Activated B cell treated with CpG ODN at 0.5 μM for 24 hours (primary cell): ENCODE data around the gene DCTPP1. TPM values are rescaled to one million over a fixed set of nuclear protein-coding genes. Genes with fewer than 3 reads are reported as not detected.

Experiments
- ATAC-seq: fragments of 200-7000 bp; cut with Tn5 transposase; one replicate; pipeline ENCODE4 v1.10.0; 2021; ENCODE audit warnings: low read depth, mild to moderate bottlenecking, moderate library complexity
- CTCF ChIA-PET: fragments of 350-600 bp; sonication (Branson Sonifier 250); formaldehyde crosslinking; loops from one replicate; lab custom pipeline; 2021; ENCODE audit warnings: antibody characterized with exemption; lab: Charles Lee
- POLR2A ChIA-PET: fragments of 350-600 bp; sonication (Branson Sonifier 250); formaldehyde crosslinking; loops from one replicate; lab custom pipeline; 2021; ENCODE audit warnings: antibody characterized with exemption; lab: Charles Lee
- DNase-seq: peaks from one replicate; pipeline ENCODE4 v3.0.0; 2022
- H3K27ac Mint-ChIP-seq: one replicate; pipeline ENCODE4 v1.8.0; 2020; ENCODE audit warnings: mixed read lengths
- H3K27me3 Mint-ChIP-seq: one replicate; pipeline ENCODE4 v1.8.0; 2021; ENCODE audit warnings: mixed read lengths
- H3K36me3 Mint-ChIP-seq: one replicate; pipeline ENCODE4 v1.8.0; 2021; ENCODE audit warnings: low read depth, mixed read lengths
- H3K4me1 Mint-ChIP-seq: one replicate; pipeline ENCODE4 v1.8.0; 2021; ENCODE audit warnings: mixed read lengths
- H3K4me3 Mint-ChIP-seq: one replicate; pipeline ENCODE4 v1.8.0; 2020; ENCODE audit warnings: mild to moderate bottlenecking, mixed read lengths
- H3K9me3 Mint-ChIP-seq: one replicate; pipeline ENCODE4 v1.8.0; 2020; ENCODE audit warnings: mixed read lengths
- intact Hi-C: fragments of 100-400 bp; cut with micrococcal nuclease; formaldehyde crosslinking; loops from one replicate; pipeline ENCODE4 v1.15.1; 2024
- total RNA-seq: library from RNA; stranded (reverse); gene quantifications from 2 replicates; pipeline ENCODE4 v1.2.3, GENCODE V29; 2022
- TF ChIP-seq, protein P1 (sequence below): fragments of 200-600 bp; IDR thresholded peaks from one replicate; pipeline ENCODE4 v1.8.0; 2022; ENCODE audit warnings: antibody characterized with exemption, mild to moderate bottlenecking

DCTPP1 gene
- total RNA-seq, 1 donor from 2014 or later: 66.7 TPM

DNA sequence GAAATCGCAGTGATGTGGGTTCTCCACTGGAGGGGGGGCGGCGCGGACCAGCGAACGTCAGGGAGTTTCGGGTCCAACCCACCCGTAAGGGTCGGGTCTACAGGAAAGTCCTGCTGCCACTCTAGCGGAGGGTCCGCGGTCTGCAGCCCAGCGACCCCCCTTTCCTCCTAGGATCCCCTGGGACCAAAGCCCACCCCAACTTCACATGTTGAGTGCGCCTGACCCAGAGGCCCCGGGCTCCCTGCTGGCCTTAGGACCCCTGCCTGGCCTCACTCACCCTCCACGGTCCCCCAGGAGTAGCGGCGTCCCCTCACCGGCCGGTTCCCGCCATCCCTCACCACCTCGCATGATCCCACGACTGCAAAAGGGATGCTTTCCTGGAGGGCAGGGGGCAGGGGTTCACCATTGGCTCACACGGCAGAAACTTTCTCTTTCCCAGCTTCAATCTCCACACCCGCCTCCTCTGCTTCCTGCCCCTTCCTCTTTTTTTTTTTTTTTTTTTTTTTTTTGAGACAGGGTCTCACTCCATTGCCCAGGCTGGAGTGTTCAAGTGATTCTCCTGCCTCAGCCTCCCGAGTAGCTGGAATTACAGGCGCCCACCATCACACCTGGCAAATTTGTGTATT is 50.6 kb downstream of the DCTPP1 start:
- Mint-ChIP-seq H3K4me1 (peaks cover 65% of the 10 kb centered on the region), H3K27ac (peak overlapping the region; percentile 100)
- CTCF ChIA-PET: no interaction called here

DNA sequence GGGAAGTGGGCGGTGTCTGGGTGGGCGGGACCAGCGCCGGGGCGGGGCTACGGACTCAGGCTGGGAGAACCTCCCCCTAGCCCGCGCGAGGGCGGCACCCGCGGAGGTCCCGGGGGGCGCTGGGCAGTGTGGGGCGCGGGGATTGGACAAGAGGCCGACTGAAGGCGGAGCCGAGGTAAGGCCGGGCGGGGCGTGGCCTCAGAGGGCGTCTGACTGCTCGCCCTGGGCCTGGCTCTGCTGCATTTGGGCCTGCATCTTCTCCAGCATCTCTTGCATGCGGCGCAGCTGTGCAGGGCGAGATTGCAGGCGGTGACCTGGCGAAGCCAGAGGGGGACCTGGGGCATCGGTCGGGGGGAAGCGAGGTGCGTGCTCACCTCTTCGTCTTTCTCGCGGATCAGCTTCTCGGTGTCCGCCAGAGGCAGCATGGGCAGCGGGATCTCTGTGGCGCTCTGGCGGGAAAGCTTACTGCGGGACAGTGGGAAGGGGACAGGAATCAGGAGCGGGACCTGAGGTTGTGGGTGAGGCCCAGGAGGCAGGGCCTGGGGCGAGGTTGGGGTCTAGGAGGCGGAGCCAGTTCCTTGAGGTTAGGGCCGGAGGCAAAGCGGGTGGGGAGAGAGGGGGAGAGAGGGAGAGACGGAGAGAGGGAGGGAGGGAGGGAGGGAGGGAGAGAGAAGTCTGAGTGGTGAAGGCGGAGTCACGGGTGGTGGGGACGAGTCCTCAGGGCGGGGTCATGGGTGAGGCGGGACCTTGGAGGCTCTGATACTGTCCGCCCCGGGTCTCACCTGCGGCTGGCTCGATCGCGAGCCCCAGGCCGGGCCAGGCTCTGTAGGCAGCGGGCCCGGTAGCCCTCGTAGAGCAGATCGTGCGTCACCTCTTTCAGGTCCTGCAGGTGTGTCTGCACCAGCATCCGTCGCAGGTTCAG is 51.3 kb downstream of the DCTPP1 start:
- DNase-seq (peak; percentile 99), ATAC-seq (peak; percentile 88)
- H3K27me3 Mint-ChIP-seq: no peaks in the 10 kb centered on the region
- H3K27ac Mint-ChIP-seq: peak overlapping the region; percentile 100
- H3K4me1 Mint-ChIP-seq: peaks cover 62% of the 10 kb centered on the region
- H3K9me3 Mint-ChIP-seq: no peaks in the 10 kb centered on the region
- H3K36me3 Mint-ChIP-seq: peaks cover 13% of the 10 kb centered on the region
- H3K4me3 Mint-ChIP-seq: peak overlapping the region; percentile 92
- TF ChIP-seq, protein P1, sequence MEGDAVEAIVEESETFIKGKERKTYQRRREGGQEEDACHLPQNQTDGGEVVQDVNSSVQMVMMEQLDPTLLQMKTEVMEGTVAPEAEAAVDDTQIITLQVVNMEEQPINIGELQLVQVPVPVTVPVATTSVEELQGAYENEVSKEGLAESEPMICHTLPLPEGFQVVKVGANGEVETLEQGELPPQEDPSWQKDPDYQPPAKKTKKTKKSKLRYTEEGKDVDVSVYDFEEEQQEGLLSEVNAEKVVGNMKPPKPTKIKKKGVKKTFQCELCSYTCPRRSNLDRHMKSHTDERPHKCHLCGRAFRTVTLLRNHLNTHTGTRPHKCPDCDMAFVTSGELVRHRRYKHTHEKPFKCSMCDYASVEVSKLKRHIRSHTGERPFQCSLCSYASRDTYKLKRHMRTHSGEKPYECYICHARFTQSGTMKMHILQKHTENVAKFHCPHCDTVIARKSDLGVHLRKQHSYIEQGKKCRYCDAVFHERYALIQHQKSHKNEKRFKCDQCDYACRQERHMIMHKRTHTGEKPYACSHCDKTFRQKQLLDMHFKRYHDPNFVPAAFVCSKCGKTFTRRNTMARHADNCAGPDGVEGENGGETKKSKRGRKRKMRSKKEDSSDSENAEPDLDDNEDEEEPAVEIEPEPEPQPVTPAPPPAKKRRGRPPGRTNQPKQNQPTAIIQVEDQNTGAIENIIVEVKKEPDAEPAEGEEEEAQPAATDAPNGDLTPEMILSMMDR: no peak
- ChIA-PET POLR2A (interaction anchor here (0.6 to 4.4 kb wide), 27 partner anchors 7 to 725 kb away, joined by 3 to 33 read pairs (median 7); partner anchors contain the start of genes ALDOA, CD2BP2, CORO1A and FBRS), CTCF (no interaction called here)
- intact Hi-C loops: loop anchor here (1.0 to 10.0 kb wide), 9 partner anchors 8 to 784 kb away; partner anchors contain the start of genes CD2BP2, FBRS, PRR14 and TBC1D10B

More for the DNA sequence above, 50.6 kb downstream of the DCTPP1 start:
- TF ChIP-seq, protein P1: no peak
- intact Hi-C loops: loop anchor here (2.0 to 10.0 kb wide), 3 partner anchors 24 to 784 kb away; partner anchors contain the start of genes CD2BP2 and PRR14
- Mint-ChIP-seq H3K9me3 (no peaks in the 10 kb centered on the region), H3K27me3 (no peaks in the 10 kb centered on the region), H3K36me3 (peaks cover 13% of the 10 kb centered on the region), H3K4me3 (peak overlapping the region; percentile 92)
- no peak for DNase-seq
- ATAC-seq: no peak
- POLR2A ChIA-PET: interaction anchor here (0.9 to 4.4 kb wide), 8 partner anchors 8 to 231 kb away, joined by 5 to 33 read pairs (median 9); partner anchors contain the start of genes CD2BP2, TBC1D10B, ZNF48 and ZNF689

DNA sequence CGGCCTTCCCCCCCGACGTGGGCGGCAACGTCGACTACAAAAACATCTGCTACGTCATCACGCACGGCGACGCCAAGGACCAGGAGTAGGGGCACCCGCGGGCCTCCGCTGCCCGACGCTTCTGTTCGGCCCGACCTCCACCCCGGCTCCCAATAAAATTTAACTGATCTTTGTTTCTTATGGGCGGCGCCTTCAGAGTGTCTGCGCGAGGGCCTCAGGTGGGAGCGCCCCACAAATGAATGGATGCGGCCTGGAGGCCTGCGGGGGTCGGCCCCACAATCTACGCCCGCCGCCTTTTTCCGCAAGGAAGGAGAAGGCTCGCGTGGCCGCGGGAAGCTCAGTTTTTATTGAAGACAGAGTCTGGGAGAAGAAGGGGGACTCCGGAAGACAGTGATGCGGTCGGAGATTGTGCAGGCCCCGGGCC is 52.0 kb downstream of the DCTPP1 start:
- TF ChIP-seq, protein P1: no peak
- Mint-ChIP-seq H3K4me3 (peak overlapping the region; percentile 92), H3K27me3 (no peaks in the 10 kb centered on the region), H3K9me3 (no peaks in the 10 kb centered on the region), H3K36me3 (peaks cover 13% of the 10 kb centered on the region), H3K4me1 (peaks cover 57% of the 10 kb centered on the region), H3K27ac (peak overlapping the region; percentile 100)
- ChIA-PET POLR2A (interaction anchor here (0.6 to 4.4 kb wide), 25 partner anchors 9 to 725 kb away, joined by 3 to 33 read pairs (median 7); partner anchors contain the start of genes ALDOA, CD2BP2, CORO1A and FBRS), CTCF (no interaction called here)
- intact Hi-C loops: loop anchor here (1.0 to 10.0 kb wide), 10 partner anchors 8 to 783 kb away; partner anchors contain the start of genes CD2BP2, FBRS, PRR14 and TBC1D10B
- ATAC-seq (peak; percentile 47), DNase-seq (peak; percentile 82)

DNA sequence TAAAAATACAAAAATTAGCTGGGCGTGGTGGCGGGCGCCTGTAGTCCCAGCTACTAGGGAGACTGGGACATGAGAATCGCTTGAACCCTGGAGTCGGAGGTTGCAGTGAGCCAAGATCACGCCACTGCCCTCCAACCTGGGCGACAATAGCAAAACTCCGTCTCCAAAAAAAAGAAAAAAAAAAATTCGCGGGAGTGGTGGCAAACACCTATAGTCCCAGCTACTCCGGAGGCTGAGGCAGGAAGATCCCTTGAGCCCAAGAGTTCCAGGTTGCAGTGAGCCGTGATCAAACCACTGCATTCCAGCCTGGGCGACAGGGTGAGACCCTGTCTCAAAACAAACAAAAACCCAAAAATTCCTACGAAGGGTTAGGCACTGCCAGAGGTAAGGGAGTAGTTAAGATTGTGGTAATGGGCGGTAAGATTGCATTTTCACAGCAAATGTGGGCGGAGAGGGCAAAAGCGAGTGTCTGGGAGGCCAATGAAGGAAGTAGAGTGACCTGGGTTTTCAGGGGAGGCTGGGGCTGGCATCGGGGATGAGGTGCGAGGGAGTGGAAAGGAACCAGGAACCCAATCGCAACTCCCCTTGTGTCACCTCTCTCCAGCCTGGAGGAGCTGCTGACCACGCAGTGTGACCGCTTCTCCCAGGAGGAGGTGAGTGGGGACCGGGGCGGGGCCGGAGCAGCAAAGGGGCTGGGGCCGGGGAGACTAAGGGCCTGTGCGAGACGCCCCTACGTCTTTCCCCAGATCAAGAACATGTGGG is 52.6 kb downstream of the DCTPP1 start:
- Mint-ChIP-seq H3K9me3 (no peaks in the 10 kb centered on the region), H3K27me3 (no peaks in the 10 kb centered on the region), H3K36me3 (peaks cover 13% of the 10 kb centered on the region), H3K27ac (peak overlapping the region; percentile 100), H3K4me1 (peaks cover 51% of the 10 kb centered on the region), H3K4me3 (peak overlapping the region; percentile 92)
- ChIA-PET CTCF (interaction anchor here (1.9 kb wide), 1 partner anchor 32 kb away, joined by 6 read pairs; no protein-coding TSS in a partner anchor), POLR2A (interaction anchor here (0.6 to 4.4 kb wide), 18 partner anchors 8 to 311 kb away, joined by 3 to 33 read pairs (median 6); partner anchors contain the start of genes ALDOA, CD2BP2, CORO1A and FBRS)
- intact Hi-C loops: loop anchor here (1.0 to 10.0 kb wide), 2 partner anchors 42 to 782 kb away; no protein-coding TSS in a partner anchor
- no peak for ATAC-seq
- TF ChIP-seq, protein P1: no peak
- no peak for DNase-seq
